ENCODE data around the gene CIP2A.

The CIP2A gene

DNA sequence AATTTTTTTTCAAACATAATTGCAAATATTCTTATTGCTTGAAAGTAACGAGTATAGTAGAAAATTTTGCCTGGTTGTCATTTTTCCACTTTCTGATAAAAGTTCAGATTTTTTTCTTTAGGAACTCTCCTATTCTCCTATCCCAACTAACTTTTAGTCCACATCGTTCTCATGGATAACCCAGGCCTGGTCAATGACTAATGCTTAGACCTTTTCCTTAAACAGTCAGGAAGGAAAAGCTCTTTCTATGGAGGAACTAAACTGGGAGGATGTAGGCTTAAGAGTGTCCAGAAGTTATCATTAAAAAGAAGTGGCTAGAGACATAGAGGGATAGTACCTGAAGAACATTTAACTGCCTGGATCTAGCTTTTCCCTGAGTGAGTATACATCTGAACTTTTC lies 26.7 kb downstream of the CIP2A start:
- DNase-seq (ENCODE audit: low spot score): no peak

DNA sequence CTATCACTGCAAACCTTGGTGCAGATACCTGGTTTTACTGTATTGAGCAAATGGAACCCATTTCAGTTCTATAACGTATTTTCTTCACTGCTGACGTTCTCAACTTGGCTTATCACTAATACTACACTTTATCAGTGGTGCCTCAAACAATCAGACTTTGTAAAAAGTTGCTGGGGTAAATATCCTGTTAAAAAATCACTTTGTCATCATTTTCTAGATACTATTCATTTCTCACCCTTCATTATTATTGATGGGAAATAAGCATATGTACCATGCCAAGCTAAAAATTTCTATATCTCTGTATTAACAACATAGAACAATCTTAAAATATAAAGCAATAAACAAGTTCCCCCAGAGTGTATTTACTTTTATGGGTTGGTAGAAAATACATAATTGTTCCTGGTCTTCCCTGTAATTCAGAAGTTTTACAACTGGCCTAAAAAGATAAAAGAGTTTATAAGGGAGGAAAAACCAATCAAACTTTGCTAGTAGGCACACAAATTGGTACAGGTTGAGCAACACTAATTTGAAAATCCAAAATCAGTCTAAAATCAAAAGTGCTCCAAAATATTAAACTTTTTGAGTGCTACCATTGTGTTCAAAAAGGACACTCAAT lies 33.2 kb downstream of the CIP2A start:
- DNase-seq (ENCODE audit: low spot score): no peak

DNA sequence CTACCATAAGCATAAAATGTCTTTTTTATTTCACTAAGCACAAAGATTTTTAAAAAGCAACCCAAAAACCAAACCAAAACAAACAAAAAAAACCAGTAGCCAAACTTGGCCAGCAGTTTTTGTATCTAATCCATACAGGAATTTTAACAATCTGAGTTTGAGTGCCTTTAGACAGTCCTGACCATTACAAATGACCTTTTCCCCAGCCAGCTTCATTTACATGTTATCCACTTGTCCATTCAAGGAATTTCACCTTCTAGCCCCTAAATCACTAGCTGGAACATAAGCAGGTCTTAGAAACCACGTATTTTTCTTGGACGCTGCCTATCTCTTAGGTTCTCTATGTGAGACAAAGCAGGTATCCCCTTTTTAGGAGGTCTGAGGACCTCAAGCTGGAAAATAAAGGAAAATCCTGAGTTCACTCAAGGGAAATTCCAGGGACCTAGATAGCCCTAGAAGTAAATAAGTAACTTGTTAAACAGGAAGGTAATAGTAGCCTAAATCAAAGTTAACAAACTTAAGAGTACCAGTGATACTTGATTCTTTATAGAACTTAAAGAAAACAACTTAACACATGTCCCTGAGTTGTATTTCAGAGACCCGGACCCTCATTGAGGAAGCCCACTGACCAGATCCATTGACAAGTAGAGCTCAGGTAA lies 34.2 kb downstream of the CIP2A start:
- DNase-seq (ENCODE audit: low spot score): no peak

DNA sequence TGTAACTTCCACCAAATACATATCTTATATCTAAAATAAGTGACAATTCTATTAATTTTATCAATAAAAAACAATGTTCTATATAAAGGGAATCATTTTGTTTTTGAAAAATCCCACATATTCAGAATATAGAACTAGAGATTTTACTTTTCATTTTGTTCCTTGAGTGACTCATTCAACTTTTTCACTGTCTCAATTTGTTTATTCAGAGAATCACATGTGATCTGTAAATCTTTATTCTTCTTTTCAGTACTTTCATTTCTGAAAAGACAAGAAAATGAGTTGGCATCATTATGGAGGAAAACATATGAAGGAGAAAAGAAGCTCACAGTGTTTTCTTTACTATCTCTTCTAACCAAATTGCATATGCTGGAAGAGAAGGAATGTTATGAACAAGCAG lies 35.0 kb downstream of the CIP2A start:
- DNase-seq (ENCODE audit: low spot score): no peak

DNA sequence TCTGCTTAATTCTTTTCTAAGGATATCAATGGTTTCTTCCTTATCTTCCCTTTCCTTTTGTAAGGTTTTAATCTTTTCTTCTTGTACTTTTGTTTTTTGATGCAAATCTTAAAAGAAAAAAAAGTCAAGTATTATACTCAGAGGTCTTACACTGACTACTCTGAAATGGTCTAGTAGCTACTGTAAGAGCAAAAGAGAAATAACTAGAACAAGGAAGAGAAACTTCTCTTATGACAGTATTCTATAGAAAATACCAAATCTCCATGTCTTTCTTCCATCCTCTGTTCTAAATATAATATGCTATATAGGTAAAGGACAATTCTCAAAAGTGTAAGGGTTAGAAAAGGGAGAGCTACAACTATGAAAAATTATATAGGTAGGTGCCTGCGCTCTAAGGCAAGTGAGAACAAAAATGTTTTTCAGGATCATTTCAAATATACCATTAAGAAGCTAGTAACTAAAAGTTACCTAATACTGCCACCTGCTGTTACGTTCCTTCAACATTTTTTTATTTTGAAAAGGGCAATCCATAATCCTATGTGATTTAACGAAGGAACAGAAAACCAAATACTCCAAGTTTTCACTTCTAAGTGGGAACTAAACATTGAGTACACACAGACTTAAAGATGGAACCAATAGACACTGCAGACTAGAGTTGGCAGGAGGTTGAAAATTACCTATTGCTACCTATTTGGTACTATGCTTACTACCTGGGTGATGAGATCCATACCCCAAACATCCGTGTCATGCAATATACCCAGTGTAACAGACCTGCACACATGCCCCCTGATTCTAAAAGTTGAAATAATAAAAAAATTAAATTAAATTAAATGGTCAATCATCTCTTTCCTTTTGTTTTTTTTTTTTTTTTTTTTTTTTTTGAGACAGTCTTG lies 36.7 kb downstream of the CIP2A start:
- DNase-seq (ENCODE audit: low spot score): peak; percentile 66

DNA sequence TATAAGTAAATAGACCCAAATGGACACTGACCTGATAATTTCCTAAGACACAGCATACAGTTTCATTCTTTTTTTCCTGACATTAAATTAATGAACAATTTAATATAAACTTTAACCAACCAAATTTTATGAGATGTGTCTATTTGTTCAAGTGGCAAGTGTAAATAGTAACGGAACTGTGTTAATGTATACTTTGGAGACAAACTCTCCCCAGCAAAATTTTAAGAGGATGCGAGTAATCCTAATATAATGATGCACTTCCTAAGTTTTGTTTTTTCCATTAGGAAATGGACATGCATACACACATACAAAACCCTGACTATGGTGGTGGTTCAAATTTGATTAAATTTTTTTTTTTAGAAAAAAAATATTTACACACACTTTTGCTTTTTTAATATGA lies 40.4 kb downstream of the CIP2A start:
- no peak for DNase-seq (ENCODE audit: low spot score)

DNA sequence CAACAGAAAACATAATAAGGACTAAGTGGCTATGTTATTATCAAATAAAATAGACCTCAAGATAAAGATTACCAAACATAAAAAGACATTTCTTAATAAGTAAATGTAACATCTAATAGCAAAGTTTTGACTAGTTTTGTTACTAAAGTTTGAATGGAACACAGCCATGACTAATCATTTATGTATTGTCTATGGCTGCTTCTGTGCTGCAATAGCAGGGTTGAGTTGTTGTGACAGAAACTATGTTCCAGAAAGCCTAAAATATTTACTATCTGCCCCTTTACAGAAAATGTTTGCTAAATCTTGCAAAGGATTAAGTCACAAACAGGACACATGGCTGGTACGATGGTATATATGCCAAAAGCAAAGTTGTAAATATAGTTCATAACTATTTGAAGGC lies 40.9 kb downstream of the CIP2A start:
- DNase-seq (ENCODE audit: low spot score): no peak

DNA sequence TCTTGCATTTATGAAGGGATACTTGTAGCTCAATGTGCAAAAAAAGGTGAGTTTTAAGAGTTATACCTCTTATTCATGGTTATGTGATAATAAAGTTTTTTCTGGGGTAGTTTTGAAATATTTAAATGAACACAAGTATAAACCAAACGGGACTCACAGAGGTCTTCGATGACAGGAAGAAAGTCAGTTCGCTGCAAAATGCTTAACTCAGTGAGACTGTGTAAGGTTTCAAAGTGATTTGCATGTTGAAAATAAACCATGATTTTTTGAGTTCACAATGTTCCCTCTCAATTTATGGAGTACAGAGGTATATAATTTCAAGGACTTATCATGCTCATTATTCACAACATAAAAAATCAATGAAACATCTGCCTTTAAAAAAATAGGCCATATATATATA lies 42.5 kb downstream of the CIP2A start:
- no peak for DNase-seq (ENCODE audit: low spot score)

DNA sequence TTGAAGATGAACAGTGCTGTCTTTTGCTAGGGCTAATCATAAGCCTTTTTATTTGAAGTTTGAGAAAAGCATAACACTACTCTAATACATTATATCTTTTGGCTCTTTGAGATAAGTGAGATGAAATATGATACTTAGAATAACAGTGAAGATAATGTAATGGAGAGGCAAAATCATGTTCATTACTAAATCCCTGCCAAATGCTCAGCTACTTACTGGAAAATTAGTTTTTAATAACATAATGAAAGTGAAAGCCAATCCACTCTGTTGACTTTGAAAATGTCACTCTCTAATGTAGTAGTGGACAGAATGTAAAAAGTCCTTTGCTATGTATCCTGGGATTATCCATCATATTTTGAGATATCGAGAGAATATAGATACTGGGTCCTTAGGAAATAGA lies 43.0 kb downstream of the CIP2A start:
- DNase-seq (ENCODE audit: low spot score): no peak

DNA sequence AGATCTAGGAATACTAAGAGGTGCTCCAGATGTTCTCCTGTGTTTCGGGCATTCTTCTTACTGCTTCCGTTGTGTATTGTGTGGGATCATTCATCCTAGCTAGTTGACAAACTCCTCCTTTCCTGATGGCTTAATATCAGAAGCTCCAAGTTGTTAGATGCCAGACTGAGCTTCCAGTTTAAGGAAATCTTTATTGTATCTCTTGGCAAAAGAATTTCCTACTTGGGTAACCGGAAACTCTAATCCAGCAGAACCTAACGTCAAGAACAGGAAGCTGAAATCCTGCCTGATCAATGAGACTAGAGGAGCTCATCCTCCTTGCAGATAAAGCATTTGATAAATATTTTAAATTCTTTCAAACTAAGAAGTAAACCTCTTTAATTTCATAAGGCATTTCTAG lies 51.2 kb downstream of the CIP2A start:
- DNase-seq (ENCODE audit: low spot score): no peak

DNA sequence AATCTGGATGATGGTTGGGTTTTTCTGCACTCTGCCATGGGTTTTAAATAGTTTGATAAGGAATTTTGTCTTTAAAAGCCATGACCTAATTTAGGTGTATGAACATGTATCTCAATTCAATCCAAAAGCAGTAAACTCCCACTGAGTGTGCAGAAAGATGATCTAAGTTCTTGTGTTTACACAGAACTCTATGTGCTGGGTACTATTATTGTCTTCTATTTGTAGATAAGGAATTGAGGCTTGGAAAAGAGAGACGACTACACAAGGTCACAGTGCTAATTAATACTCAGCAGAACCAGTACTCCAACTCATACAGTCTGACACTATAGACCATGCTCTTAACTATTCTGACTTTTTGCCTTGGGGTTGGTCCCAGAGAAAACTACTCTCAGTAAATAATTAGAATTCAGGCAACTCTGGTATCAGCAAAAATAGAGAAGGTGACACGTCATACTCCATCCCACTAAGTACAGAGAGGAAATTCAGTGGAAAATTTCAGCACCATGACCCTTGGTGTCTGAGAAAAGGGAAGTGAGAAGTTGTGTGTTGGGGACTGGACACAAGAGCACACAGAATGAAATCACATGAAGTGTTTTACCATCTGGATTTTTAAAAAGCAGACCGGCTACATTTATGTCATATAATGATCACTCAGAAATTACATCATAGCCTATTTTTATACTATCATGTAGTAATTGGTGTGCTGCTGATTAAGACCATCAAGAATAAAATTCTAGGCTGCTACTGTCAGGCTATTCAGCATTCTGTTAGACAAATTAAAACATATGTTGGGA lies 60.6 kb downstream of the CIP2A start:
- peak; percentile 49 for DNase-seq (ENCODE audit: low spot score)

DNA sequence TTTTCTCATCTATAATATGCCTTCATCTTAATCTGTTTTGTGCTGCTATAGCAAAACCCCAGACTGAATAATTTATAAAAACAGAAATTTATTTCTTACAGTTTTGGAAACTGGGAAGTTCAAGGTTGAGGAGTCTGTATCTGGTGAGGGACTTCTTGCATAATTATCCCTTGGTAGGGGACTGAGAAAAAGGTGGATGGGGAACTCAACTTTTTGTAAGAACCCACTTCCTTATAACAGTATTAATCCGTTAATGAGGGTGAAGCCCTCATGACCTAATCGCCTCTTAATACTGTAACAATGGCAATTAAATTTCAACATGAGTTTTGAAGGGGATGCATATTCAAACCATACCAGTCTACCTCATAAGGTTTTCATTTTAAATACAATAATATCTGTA lies 61.4 kb downstream of the CIP2A start:
- DNase-seq (ENCODE audit: low spot score): no peak

DNA sequence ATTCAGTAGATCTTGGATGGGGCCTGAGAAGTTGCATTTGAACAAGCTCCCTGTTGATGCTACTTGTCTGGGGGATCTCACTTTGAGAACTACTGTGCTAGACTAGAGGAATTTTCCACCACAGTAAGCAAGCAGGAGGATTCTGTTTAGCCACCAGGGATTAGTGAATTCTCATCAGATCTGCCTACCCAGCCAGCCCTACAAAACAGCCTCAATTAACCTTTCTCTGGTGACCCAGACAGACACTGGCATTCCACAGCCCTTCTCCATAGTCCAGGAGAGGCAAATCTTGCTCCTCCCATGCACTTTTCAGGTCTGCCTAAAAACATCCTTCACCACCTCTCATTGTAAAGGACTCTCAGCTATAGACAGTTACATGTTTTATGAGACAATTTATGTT lies 62.1 kb downstream of the CIP2A start:
- DNase-seq (ENCODE audit: low spot score): no peak

DNA sequence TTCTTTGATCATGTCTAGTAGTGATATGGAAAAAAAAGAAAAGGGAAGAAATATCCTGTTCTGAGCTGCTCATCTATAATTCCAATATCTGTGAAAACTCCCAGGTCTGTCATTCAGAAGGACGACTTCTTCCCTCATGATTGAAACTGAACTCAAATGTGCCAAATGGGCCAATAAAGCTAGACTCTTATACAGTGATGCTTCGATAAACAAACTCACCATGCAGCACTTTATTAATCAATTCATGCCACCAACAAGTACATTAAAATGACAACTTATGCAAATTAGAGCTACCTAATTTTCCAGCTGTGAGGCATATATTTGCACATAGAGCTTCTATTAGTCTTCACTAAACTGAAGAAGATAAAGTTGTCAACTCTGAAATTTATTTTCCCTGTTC lies 63.3 kb downstream of the CIP2A start:
- no peak for DNase-seq (ENCODE audit: low spot score)

DNA sequence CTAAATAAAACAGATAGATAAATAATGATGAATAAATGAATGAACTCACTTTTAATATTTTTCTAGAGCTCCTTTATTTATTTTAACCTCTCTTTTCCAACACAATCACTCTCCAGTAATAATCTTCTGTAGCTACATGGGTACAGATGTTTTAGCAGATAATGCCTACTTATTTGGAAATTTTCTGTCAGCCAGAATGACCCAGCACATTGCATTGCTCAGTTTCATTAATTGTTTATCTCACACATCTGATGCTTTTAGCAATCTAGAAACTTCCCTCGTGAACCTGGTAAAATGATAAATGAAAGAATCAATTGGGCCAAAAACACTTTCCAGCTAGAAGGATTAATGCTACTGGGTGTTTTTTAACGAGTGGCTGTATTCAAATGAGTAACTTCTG lies 64.0 kb downstream of the CIP2A start:
- DNase-seq (ENCODE audit: low spot score): no peak

DNA sequence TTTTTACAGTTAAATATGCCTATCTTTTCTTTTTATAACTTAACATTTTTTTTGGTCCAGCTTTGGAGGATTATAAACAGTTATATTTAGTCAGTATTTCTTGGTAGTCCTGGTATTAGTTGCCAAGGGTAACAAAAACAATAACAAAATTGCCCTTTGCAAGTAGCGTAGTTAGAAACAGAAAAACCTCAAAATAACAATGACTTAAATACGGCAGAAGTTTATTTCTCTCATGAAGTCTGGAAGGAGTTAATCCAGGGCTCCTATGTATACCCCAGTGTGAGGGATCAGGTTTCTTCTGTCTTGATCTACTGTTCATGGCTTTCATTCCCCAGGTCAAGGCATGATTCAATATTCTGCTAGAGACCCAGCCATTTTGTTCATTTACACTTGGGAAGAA lies 64.7 kb downstream of the CIP2A start:
- DNase-seq (ENCODE audit: low spot score): no peak

DNA sequence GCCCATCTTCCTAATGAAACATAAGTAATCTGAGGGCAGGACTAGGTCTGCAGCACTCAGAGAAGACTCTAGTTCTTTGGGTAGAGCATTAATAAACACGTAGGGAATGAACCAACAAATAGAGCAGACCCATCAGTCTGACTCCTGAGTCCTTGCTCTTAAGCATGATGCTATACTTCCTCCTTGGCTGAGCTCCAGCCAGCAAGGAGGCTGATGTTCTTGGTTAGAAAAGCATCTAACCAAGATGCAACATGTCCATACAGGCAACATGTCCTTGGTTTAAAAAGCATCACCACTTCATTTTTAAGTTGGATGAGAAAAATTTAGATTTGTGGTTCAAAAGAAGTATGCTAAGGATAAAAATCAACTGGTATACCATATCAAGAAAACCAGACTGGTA lies 70.3 kb downstream of the CIP2A start:
- no peak for DNase-seq (ENCODE audit: low spot score)

DNA sequence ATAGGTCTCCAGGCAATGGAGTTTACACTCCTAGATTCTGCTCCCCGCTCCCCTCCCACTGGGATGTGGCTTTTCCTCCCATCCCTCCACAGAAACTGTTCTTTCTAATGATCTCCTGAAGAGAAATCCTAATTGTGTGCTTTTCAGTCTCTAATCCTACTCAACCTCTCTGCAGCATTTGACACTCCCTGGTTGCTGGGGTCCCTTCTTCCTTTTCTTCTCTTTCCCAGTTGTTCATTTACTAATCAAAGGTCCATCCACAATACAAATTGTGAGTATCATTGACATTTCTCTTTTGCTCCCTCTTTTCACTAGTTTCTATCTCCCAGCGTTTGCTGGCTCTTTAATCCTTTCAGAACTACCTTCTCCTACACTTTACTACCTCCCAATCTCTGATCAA lies 72.4 kb downstream of the CIP2A start:
- DNase-seq (ENCODE audit: low spot score): no peak

DNA sequence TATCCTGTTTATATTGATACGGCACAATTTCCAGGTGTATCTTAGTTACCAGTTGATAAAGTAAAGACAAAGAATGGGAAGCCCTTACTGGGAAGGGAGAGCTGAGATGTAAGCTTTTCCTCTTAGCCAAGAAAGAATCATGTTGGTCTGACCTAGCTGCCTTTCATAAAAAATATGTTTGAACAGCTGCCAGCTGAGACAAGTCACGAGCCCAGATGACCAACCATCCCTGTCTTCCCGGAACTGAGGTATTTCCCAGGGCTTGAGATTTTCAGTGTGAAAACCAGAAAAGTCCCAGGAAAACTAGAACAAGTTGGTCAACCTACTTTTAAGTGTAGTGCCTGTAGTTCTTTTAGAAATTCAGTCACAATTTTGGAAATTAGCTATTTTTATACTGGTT lies 75.3 kb downstream of the CIP2A start:
- no peak for DNase-seq (ENCODE audit: low spot score)

DNA sequence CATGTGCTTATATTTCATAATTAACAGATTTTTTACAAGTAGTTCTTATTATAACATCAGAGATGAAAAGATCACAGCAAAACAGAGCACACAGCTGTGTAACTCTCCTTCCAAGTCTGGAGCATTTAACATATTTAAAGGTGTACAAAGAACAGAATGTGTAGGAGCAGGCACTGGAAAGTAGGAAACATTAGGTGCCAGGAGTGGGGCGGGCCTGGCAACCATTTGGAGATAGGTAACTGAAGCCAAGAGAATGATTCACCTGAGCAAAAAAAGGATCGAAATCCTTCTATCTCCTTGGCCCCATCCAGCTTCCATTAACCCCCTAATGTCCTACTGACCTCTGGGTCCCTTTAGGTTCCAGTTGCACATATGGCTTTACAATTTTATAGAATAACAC lies 76.6 kb downstream of the CIP2A start:
- DNase-seq (ENCODE audit: low spot score): no peak

DNA sequence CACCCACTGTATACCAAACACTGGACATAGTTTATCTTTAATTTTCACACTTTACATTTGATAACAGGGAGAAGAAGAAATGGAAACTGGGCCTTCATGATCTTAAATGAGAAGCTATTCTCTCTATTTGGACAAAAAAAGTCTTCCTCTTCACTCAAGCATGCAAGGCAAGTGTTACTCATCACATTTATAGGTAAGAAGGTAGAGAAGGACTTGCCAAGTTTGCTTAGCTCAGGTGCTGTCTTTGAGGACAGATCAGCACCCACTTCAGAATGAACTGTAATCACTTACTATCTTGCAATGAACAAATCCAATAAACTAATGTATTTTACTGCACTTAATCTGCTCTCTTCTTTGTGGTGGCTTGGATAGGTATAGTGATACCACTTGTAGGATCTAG lies 77.7 kb downstream of the CIP2A start:
- no peak for DNase-seq (ENCODE audit: low spot score)

DNA sequence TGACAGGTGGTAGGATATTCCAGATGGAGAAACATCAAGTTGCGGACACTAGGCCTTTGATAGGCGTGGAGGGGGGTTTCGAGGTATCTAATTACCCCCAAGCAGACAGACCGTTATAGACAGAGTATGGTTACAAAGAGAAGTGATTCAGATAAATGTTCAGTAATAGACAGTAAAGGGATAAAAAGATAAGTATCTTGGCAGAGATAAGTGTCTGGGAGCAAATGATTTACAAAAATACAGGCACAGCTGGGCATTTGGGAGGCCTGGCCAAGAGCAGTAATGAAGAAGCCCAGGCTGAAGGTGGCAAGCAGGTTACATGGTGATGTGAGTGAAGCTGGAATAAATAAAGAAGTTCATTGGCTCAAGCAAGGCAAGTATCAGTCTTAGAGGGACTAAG lies 78.2 kb downstream of the CIP2A start:
- no peak for DNase-seq (ENCODE audit: low spot score)

DNA sequence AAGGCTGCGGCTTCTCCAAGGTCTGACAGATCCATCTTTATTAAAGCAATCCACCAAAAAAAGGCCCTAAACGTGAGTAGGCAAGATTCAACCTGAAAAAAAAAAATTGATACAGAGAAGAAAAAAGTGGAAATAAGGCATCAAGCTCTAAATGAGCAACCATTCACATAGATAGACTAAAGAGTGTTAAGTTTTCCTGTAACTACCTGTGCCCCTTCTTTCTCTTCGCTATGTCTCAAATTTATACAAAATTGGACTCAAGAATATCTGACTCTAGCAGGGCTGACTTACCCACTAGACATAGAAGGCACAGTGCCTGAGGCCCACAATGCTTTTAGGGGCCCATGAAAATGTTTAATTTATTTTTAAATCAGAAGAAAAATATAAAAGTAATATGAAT lies 78.7 kb downstream of the CIP2A start, which contains the start of gene MYH15:
Gene MYH15 (minus strand): TSS at position 101 of the 400 bp plus-strand sequence. CDS start 66 bp downstream, at position 35.
- DNase-seq (ENCODE audit: low spot score): no peak

Measured in NAMALWA (cell line).